Right ventricle myocardium superior (tissue), 1 donor: Measurements from ENCODE around the gene FAM3A. TPM values are rescaled to one million over a fixed set of nuclear protein-coding genes. Genes with fewer than 3 reads are reported as not detected.
"Not testable (repeated sequence)": the region's sequence is repeated elsewhere in the genome, so short reads cannot be mapped to it uniquely, and the experiment has no call there.

ENCODE experiments used
- ATAC-seq: fragments of 200-7000 bp; cut with Tn5 transposase; one replicate; pipeline ENCODE4 v1.9.1; 2020; ENCODE audit warnings: mild to moderate bottlenecking; ENCODE audit not compliant: poor library complexity
- DNase-seq: peaks from one replicate; pipeline ENCODE4 v3.0.0-alpha.2; 2020
- intact Hi-C: fragments of 100-400 bp; cut with DNase I; formaldehyde crosslinking; loops from one replicate; pipeline ENCODE4 v1.11.2; 2022
- total RNA-seq: library from RNA; stranded (reverse); fragmentation: NEBNext Ultra II Directional; extraction: Animal tissue kit (Norgen Biotek cat#: 25700); gene quantifications from one replicate; pipeline ENCODE4 v1.2.1, GENCODE V29; 2021
- donor health status: DM: no; HTN: yes; CAD: no; lungs with severe emphysema.

The FAM3A gene
- total RNA-seq, 1 donor from 2014 or later = 51.3 TPM

DNA sequence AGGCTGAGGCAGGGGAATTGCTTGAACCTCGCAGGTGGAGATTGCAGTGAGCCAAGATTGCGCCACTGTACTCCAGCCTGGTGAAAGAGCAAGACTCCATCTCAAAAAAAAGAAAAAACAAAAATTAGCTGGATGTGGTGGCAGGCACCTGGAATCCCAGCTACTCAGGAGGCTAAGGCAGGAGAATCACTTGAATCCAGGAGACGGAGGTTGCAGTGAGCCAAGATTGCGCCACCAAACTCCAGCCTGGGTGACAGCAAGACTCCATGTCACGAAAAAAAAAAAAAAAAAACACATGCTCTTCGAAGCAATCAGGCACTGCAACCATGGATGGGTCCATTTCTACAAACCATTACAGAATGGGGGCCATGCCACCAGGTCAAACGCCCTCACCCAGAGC is 24.3 kb upstream of the FAM3A start:
- intact Hi-C loops, ATAC-seq, DNase-seq: not testable (repeated sequence)

DNA sequence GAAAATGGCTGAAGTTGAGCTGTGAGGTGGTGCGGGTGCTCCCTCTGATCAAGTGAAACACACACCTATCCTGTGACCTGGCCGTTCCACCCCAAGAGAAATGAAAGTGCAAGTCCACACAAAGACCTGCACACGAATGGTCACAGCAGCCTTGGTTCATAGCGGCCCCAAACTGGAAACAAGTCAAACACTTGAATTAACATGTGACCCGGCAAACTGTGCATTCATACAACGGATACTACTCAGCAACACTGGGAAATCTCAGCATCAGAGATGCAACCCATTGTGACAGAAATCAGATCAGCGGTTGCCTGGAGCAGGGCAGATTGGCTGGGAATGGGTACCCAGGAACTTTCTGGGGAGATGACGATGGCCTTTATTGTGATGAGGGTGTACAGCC is 23.0 kb upstream of the FAM3A start:
- ATAC-seq = no peak
- DNase-seq = no peak
- intact Hi-C loops = no loop called here

- intact Hi-C loops = no loop called here
- ATAC-seq (no peak), DNase-seq (no peak)
Measured at GRCh38 chrX:154535892-154536291, 19.9 kb upstream of the FAM3A start.

DNA sequence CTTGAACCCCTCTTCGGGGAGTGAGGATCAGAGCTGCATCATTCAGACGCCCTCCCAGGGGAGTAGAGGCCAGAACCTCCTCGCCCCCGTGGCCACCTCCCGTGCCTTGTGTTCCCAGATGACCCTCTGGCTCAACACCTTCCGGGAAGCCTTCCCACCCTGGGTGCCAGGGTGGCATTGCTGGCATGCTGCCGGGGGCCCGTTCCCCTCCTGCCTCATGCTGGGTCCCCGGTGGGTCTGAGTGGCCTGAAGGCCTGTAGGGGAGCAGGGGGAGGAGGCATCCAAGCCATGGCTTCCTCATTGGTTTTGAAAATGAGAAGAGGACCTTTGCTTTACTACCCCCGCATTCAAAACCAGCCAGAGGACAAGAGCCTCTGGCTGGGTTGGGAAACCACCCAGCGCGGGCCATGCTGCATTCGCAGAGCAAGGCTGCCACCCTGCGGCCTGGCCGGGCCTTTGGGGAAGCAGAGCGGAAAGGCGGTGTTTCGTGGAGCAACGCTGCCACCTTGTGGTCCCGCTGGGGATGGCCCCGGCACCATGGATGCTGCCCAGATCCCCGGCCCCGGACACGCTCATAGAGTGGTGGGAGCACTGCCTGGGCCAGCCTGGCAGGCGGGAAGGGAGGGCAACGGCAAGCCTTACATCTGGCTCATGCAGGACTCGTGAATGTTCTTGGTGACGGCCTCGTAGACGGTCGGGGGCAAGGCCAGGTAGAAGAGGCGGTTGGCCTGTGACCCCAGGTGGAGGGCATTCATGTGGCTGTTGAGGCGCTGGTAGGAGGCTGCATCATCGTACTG is 18.7 kb upstream of the FAM3A start:
- DNase-seq (peak; percentile 91), ATAC-seq (peak; percentile 96)
- intact Hi-C loops = loop anchor here (5.0 kb wide), 1 partner anchor 217 kb away; no protein-coding TSS in a partner anchor

DNA sequence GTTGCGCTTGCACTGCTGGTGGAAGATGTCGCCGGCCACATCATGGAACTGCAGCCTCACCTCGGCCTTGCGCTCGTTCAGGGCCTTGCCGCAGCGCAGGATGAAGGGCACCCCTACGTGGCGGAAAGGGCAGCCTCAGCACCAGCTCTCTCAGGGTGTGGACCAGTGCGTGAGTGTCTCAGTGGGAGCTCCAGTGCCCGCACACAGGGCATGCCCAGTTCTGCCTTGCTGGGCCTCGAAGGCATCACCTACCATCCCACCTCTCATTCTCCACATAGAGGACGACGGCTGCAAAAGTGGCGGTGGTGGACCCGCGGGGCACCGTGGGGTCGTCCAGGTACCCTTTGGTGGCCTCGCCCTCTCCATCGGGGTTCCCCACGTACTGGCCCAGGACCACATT is 16.7 kb upstream of the FAM3A start:
- intact Hi-C loops = loop anchor here (5.0 kb wide), 1 partner anchor 215 kb away; no protein-coding TSS in a partner anchor

DNA sequence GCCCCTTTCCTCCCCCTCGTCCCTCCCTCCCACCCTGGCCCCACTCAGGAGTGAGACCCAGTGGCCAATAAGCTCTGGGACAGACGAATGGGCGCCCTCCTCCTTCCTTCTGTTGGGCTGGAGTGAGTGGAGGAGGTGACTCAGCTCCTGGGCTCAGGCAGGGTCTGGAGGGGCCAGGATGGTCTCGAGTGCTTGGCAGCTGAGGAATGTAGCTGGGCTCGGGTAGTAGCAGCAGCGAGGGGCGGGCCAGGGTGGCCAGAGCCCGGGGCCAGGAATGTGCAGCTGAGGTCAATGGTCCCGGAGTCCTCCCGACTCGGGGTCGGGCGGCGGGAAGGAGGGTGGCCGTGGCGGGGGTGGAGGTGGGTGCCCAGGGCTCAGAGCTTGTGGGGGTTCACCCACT is 15.6 kb upstream of the FAM3A start:
- DNase-seq (no peak), ATAC-seq (no peak)

More for the DNA sequence above, 16.7 kb upstream of the FAM3A start:
- ATAC-seq (no peak), DNase-seq (no peak)

DNA sequence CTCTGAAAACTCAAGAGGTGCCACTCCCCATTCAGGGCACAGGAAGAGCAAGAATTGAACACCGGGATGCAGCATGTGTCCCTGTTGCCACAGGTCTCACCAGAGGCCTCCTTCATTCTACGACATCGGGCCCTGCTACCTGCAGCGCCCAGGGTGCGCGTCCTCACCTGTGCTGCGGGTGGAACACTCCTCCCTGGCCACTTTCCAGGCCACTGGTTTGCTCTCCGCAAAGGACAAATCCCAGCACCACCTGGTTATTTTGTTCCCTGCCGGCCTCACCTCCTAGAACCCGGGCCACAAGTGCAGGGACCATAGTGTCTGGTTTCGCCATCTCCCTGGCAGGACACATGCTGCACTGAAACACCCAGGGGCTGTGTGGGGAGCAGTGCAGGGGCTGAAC is 14.3 kb upstream of the FAM3A start:
- no peak for DNase-seq
- no peak for ATAC-seq
- intact Hi-C loops = loop anchor here (5.0 kb wide), 1 partner anchor 213 kb away; no protein-coding TSS in a partner anchor

More for the DNA sequence above, 15.6 kb upstream of the FAM3A start:
- intact Hi-C loops = loop anchor here (5.0 kb wide), 1 partner anchor 214 kb away; no protein-coding TSS in a partner anchor

DNA sequence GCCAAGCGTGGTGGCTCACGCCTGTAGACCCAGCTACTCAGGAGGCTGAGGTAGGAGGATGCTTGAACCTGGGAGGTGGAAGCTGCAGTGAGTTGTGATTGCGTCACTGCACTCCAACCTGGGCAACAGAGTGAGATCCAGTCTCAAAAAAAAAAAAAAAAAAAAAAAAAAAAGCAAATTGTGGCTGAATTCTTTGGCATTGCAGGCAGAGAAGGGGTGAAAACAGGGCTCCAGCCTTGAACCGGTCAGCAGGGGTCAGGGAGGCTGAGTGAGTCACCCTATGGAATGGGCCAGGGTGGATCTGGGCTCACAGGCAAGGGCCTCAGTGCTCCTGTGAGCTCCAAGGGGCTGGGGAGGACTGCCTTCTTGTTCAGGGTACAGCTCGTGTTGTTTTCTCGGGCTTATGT is 13.2 kb upstream of the FAM3A start:
- intact Hi-C loops = no loop called here
- ATAC-seq = no peak
- no peak for DNase-seq

- intact Hi-C loops = no loop called here
- peak; percentile 93 for ATAC-seq
- peak; percentile 86 for DNase-seq
Measured at GRCh38 chrX:154526901-154527675, 11.1 kb upstream of the FAM3A start.

- DNase-seq (no peak), ATAC-seq (no peak)
- intact Hi-C loops = no loop called here
Measured at GRCh38 chrX:154525606-154526490, 9.8 kb upstream of the FAM3A start.

GRCh38 chrX:154519389-154519788 is 3.4 kb upstream of the FAM3A start:
- intact Hi-C loops = no loop called here
- no peak for ATAC-seq
- no peak for DNase-seq

DNA sequence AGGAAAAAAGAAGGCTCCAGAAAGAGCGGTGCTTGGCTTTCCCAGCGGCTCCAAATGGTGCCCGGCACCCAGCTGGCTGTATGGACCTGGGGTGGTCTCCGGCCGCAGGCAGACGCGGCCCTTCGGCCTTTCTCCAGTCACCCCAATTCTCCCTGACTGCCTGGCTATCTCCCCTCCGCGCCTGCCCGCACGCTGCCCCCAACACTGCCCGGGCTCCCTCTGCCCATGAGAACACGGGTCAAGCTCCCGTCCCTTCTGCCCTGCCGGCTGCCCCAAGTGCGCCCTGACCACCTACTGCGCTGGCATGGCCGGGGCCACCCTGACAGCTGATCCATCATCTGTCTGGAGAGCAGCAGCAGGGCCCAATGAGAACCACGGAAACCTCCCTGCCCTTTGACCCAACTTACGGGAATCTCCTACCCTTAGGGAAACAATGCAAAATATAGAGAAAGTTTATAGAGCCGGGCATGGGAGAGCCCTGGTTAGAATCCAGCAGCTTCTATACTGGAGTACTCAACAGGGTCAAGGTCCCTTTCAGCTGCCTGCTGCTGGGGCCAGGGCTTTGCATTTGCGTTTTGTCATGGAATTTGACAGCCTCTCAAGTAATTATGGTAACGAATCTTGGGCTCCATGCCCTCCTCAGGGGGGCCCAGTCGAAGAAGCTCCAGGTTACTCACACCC is 1.2 kb upstream of the FAM3A start:
- intact Hi-C loops = no loop called here
- DNase-seq (no peak), ATAC-seq (peak; percentile 1)

DNA sequence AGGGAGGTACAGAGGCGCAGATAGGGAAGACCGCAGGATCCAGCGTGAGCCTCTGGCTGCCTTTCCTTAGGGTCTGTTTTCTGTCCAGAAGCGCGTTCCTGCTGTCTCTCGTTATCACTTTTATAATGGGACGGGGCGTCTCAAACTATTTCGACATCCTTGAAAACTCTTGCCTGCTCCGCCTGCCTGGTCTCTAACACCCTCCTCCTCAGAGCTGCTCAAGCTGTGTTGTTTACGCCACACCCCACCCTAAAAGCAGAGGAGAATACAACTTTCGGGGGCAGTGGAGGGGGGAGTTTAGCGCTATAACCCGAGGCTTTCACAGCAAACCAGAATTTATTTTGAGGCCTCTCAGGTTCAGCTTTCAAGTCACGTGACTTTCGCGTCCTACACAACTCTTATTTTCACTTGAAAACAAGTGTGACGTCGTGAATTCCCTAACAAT is 646 bp upstream of the FAM3A start:
- no peak for DNase-seq
- intact Hi-C loops = no loop called here
- peak; percentile 66 for ATAC-seq

- DNase-seq (peak; percentile 63), ATAC-seq (peak; percentile 6)
- intact Hi-C loops = no loop called here
Measured at GRCh38 chrX:154515090-154515965, 704 bp downstream of the FAM3A start.

DNA sequence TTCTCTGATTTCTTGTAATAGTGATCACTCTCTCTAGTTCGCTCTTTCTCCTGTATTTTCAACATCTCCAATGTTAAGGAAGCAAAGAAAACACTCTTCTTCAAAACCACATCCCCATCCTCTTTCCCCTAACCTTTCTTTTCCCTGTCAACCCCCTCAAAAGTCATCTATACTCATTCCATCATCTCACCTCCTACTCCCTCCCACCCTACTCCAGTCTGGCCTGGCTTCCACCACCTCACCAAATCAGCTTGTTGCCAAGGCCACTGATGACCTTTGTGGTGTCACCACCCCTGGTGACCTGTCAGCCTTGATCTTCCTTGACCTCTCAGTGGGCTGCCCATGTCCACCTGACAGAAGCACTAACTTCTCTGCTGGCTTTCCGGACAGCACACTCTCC is 2.3 kb downstream of the FAM3A start:
- intact Hi-C loops = no loop called here
- ATAC-seq (no peak), DNase-seq (no peak)

GRCh38 chrX:154512879-154513553 is 3.0 kb downstream of the FAM3A start:
- DNase-seq (no peak), ATAC-seq (no peak)
- intact Hi-C loops = no loop called here

GRCh38 chrX:154511761-154512160 is 4.3 kb downstream of the FAM3A start:
- ATAC-seq (no peak), DNase-seq (no peak)
- intact Hi-C loops = no loop called here
